Astrocyte of the spinal cord (primary cell): Measurements from ENCODE around the gene WDR55.
"Not testable (repeated sequence)": the region's sequence is repeated elsewhere in the genome, so short reads cannot be mapped to it uniquely, and the experiment has no call there.

Experiments used
- DNase-seq: peaks from one replicate; pipeline ENCODE4 v3.0.0; 2011; ENCODE audit warnings: low read depth, low spot score
- H3K4me3 ChIP-seq: 2 replicates; pipeline ENCODE4 v1.5.1; 2011; ENCODE audit warnings: low read depth, mild to moderate bottlenecking, low read length, moderate library complexity
- CTCF ChIP-seq: IDR thresholded peaks from 2 replicates; pipeline ENCODE4 v1.5.1; 2012; ENCODE audit warnings: low read depth, mild to moderate bottlenecking, low read length, inconsistent platforms
- in situ Hi-C: cut with HindIII; loops from 2 replicates; pipeline ENCODE4 v1.10.0; 2017; ENCODE audit warnings: low sequenced_read_pairs

WDR55 gene

GRCh38 chr5:140647042-140647419, 17.7 kb upstream of the WDR55 start:
- no peak for TF ChIP-seq CTCF
- in situ Hi-C loops, result no loop called here
- DNase-seq, result no peak
- peak overlapping the region; percentile 84 for H3K4me3 ChIP-seq

- no peak for DNase-seq
- no peak for TF ChIP-seq CTCF
- in situ Hi-C loops, result no loop called here
- H3K4me3 ChIP-seq, result no peak overlapping the region
These were observed 5.8 kb upstream of the WDR55 start for GRCh38 chr5:140658870-140659269.

- in situ Hi-C loops, DNase-seq, H3K4me3 ChIP-seq: not testable (repeated sequence)
These were observed 4.3 kb upstream of the WDR55 start for GRCh38 chr5:140660371-140660770.

- peak overlapping the region; percentile 89 for H3K4me3 ChIP-seq
- in situ Hi-C loops, result no loop called here
- no peak for TF ChIP-seq CTCF
- no peak for DNase-seq
These were observed 710 bp upstream of the WDR55 start for GRCh38 chr5:140664030-140664358.

GRCh38 chr5:140671035-140671434, 6.3 kb downstream of the WDR55 start:
- in situ Hi-C loops, DNase-seq, H3K4me3 ChIP-seq: not testable (repeated sequence)

- H3K4me3 ChIP-seq, result no peak overlapping the region
- no peak for DNase-seq
- no peak for TF ChIP-seq CTCF
- in situ Hi-C loops, result no loop called here
These were observed 6.9 kb downstream of the WDR55 start for GRCh38 chr5:140671472-140672125.

- no peak for DNase-seq
- no peak overlapping the region for H3K4me3 ChIP-seq
- in situ Hi-C loops, result no loop called here
- TF ChIP-seq CTCF, result no peak
These were observed 7.9 kb downstream of the WDR55 start for GRCh38 chr5:140672455-140673186.
